GM12874 (cell line): Measurements from ENCODE around the gene IL17RA.

Experiments
- CTCF ChIP-seq: IDR thresholded peaks from 2 replicates; pipeline ENCODE4 v1.5.1; 2011; ENCODE audit warnings: low read depth, mild to moderate bottlenecking, control low read depth, low read length, moderate library complexity; ENCODE audit not compliant: insufficient read depth

IL17RA gene

GRCh38 chr22:17097701-17098100, 12.9 kb downstream of the IL17RA start:
- no peak for TF ChIP-seq CTCF

- TF ChIP-seq CTCF: no peak
These were observed 13.6 kb downstream of the IL17RA start for GRCh38 chr22:17098379-17098819.

- no peak for TF ChIP-seq CTCF
These were observed 15.8 kb downstream of the IL17RA start for GRCh38 chr22:17100621-17101020.

GRCh38 chr22:17101475-17102296, 16.9 kb downstream of the IL17RA start:
- no peak for TF ChIP-seq CTCF

GRCh38 chr22:17102297-17102667, 17.5 kb downstream of the IL17RA start:
- no peak for TF ChIP-seq CTCF

- TF ChIP-seq CTCF: no peak
These were observed 18.6 kb downstream of the IL17RA start for GRCh38 chr22:17103351-17103750.

GRCh38 chr22:17104336-17104935, 19.6 kb downstream of the IL17RA start:
- TF ChIP-seq CTCF: no peak
